OCI-LY1 (cell line): Measurements from ENCODE around the gene LRP8.

ENCODE experiments used
- H2AFZ ChIP-seq: fragments of 200-600 bp; sonication (generic), shearing (Covaris generic); 2 replicates; pipeline ENCODE4 v1.6.0; 2014; ENCODE audit warnings: antibody characterized with exemption, mild to moderate bottlenecking, low read length
- H3F3A ChIP-seq: fragments of 200-600 bp; sonication (generic), shearing (Covaris generic); 2 replicates; pipeline ENCODE4 v1.6.0; 2014; ENCODE audit warnings: mild to moderate bottlenecking, antibody characterized with exemption, low read length, moderate library complexity; ENCODE audit not compliant: insufficient read depth
- H3K27ac ChIP-seq: fragments of 200-600 bp; sonication (generic); 2 replicates; pipeline ENCODE4 v1.5.1; 2014; ENCODE audit warnings: low read length, mixed run types, mild to moderate bottlenecking, low read depth; ENCODE audit not compliant: poor library complexity, severe bottlenecking
- H3K27me3 ChIP-seq: fragments of 200-600 bp; sonication (generic); 2 replicates; pipeline ENCODE4 v1.6.0; 2014; ENCODE audit warnings: antibody characterized with exemption, mild to moderate bottlenecking, low read length, moderate library complexity; ENCODE audit not compliant: insufficient read depth
- H3K36me3 ChIP-seq: fragments of 200-600 bp; sonication (generic); 2 replicates; pipeline ENCODE4 v1.6.1; 2014; ENCODE audit warnings: mild to moderate bottlenecking, antibody characterized with exemption, low read length, moderate library complexity, mixed read lengths; ENCODE audit not compliant: insufficient read depth
- H3K4me1 ChIP-seq: fragments of 200-600 bp; sonication (generic); 2 replicates; pipeline ENCODE4 v1.5.1; 2014; ENCODE audit warnings: mild to moderate bottlenecking, low read length, moderate library complexity; ENCODE audit not compliant: insufficient read depth, severe bottlenecking
- H3K4me2 ChIP-seq: fragments of 200-600 bp; sonication (generic), shearing (Covaris generic); 2 replicates; pipeline ENCODE4 v1.6.1; 2014; ENCODE audit warnings: low read length
- H3K4me3 ChIP-seq: fragments of 200-600 bp; sonication (generic); 2 replicates; pipeline ENCODE4 v1.5.1; 2014; ENCODE audit warnings: low read length, low read depth, mild to moderate bottlenecking, mixed read lengths; ENCODE audit not compliant: poor library complexity, severe bottlenecking
- H3K79me2 ChIP-seq: fragments of 200-600 bp; shearing (Covaris generic); 2 replicates; pipeline ENCODE4 v1.6.1; 2016; ENCODE audit warnings: mixed run types, low read length, mixed read lengths; ENCODE audit not compliant: insufficient read depth
- H3K9ac ChIP-seq: fragments of 200-600 bp; sonication (generic), shearing (Covaris generic); 2 replicates; pipeline ENCODE4 v1.6.1; 2014; ENCODE audit warnings: mild to moderate bottlenecking, low read length, mixed read lengths
- H3K9me2 ChIP-seq: fragments of 200-600 bp; sonication (generic), shearing (Covaris generic); 2 replicates; pipeline ENCODE4 v1.6.1; 2014; ENCODE audit warnings: low read depth, mild to moderate bottlenecking, low read length, mixed read lengths
- H3K9me3 ChIP-seq: fragments of 200-600 bp; shearing (Covaris generic); 2 replicates; pipeline ENCODE4 v1.6.1; 2014; ENCODE audit warnings: low read length, mixed read lengths
- H4K20me1 ChIP-seq: fragments of 200-600 bp; sonication (generic), shearing (Covaris generic); 2 replicates; pipeline ENCODE4 v1.6.0; 2016; ENCODE audit warnings: mild to moderate bottlenecking, low read length; ENCODE audit not compliant: insufficient read depth
- CTCF ChIP-seq: fragments of 200-600 bp; sonication (generic), shearing (Covaris generic); IDR thresholded peaks from 2 replicates; pipeline ENCODE4 v1.5.1; 2017; ENCODE audit warnings: mild to moderate bottlenecking, antibody characterized with exemption, low read length, moderate library complexity, mixed read lengths
- EZH2 ChIP-seq: fragments of 200-600 bp; sonication (generic), shearing (Covaris generic); IDR thresholded peaks from 2 replicates; pipeline ENCODE4 v1.8.0; 2017; ENCODE audit warnings: borderline replicate concordance, mixed run types, mild to moderate bottlenecking, antibody characterized with exemption, low read length, moderate library complexity, mixed read lengths

LRP8 gene

DNA sequence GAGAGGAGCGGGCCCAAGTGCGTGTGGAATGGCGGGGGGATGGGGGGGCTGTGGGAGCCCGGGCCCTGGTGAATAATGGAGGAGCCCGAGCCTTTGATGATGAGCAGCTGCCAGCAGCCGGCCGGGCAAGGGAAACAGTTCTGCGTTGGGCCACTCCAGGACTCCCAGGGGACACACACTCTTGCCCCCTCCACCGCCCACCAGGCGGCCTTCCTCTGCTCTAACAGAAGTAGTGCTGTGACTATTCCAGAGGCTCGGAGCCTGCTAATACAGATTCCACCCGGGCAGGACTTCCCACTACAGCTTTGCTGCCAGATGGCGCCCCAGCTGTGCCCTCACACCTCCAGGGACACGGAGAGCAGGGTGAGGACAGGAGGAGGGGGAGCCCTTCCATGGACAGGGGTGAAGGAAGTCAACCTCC, 48.2 kb upstream of the LRP8 start:
- Histone ChIP-seq H3K4me3 (no peak overlapping the region), H2AFZ (no peak overlapping the region), H3K79me2 (no peaks in the 10 kb centered on the region), H3K36me3 (no peaks in the 10 kb centered on the region), H3K4me2 (no peak overlapping the region), H3K27me3 (peaks cover 9% of the 10 kb centered on the region; the same call in 1 of the 2 replicates), H3K4me1 (no peaks in the 10 kb centered on the region), H3K9me2 (no peaks in the 10 kb centered on the region), H4K20me1 (no peaks in the 10 kb centered on the region), H3K9me3 (no peaks in the 10 kb centered on the region), H3F3A (no peaks in the 10 kb centered on the region), H3K27ac (no peak overlapping the region), H3K9ac (no peak overlapping the region)
- TF ChIP-seq EZH2 (no peak), CTCF (no peak)

- no peak for TF ChIP-seq EZH2
- no peak for TF ChIP-seq CTCF
- Histone ChIP-seq H3K4me1 (no peaks in the 10 kb centered on the region), H3K79me2 (no peaks in the 10 kb centered on the region), H3K9me2 (no peaks in the 10 kb centered on the region), H3K4me2 (no peak overlapping the region), H3K27ac (no peak overlapping the region), H3K27me3 (peaks cover 9% of the 10 kb centered on the region; the same call in 1 of the 2 replicates), H2AFZ (no peak overlapping the region), H3F3A (no peaks in the 10 kb centered on the region), H3K9me3 (no peaks in the 10 kb centered on the region), H3K4me3 (no peak overlapping the region), H3K36me3 (no peaks in the 10 kb centered on the region), H3K9ac (no peak overlapping the region), H4K20me1 (no peaks in the 10 kb centered on the region)
Observed at GRCh38 chr1:53375440-53375839, 47.6 kb upstream of the LRP8 start.

DNA sequence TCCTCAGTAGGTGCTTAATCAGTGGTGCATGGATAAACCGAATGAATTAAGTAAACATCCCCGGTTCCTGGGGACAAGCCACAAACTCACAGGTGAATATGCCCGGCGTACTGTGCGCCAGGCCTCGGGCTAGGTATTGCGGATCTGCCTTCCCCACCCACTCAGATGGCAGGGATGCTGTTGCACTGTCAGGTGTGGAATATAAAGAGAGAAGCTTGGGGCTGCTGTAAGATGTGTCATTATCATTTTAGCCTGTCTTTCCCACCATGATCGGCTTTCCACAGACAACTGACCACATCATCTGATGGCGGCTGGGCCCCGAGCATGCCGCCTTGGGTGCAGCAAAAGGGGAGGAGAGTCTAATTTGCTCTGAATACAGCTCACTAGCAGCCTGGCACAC, 45.4 kb upstream of the LRP8 start:
- H2AFZ ChIP-seq = no peak overlapping the region
- TF ChIP-seq EZH2 (no peak), CTCF (no peak)
- peaks cover 8% of the 10 kb centered on the region for H3K4me1 ChIP-seq
- peaks cover 9% of the 10 kb centered on the region; the same call in 1 of the 2 replicates for H3K27me3 ChIP-seq
- no peaks in the 10 kb centered on the region for H3F3A ChIP-seq
- no peak overlapping the region for H3K9ac ChIP-seq
- no peaks in the 10 kb centered on the region for H3K9me3 ChIP-seq
- H3K79me2 ChIP-seq = no peaks in the 10 kb centered on the region
- no peaks in the 10 kb centered on the region for H3K9me2 ChIP-seq
- no peak overlapping the region for H3K27ac ChIP-seq
- H4K20me1 ChIP-seq = no peaks in the 10 kb centered on the region
- H3K4me3 ChIP-seq = no peak overlapping the region
- no peak overlapping the region for H3K4me2 ChIP-seq
- no peaks in the 10 kb centered on the region for H3K36me3 ChIP-seq
